GM18499 (cell line): ENCODE data around the gene RAC3.

Source experiments
- ATAC-seq: cut with Tn5 transposase; IDR thresholded peaks from one replicate; pipeline ENCODE4 v1.9.1; 2021; ENCODE audit warnings: moderate number of reproducible peaks; ENCODE audit not compliant: insufficient read depth, unreplicated experiment

Gene RAC3

GRCh38 chr17:81998691-81999438 lies 32.6 kb upstream of the RAC3 start:
- no peak for ATAC-seq

GRCh38 chr17:81999587-81999975 lies 31.9 kb upstream of the RAC3 start:
- no peak for ATAC-seq

DNA sequence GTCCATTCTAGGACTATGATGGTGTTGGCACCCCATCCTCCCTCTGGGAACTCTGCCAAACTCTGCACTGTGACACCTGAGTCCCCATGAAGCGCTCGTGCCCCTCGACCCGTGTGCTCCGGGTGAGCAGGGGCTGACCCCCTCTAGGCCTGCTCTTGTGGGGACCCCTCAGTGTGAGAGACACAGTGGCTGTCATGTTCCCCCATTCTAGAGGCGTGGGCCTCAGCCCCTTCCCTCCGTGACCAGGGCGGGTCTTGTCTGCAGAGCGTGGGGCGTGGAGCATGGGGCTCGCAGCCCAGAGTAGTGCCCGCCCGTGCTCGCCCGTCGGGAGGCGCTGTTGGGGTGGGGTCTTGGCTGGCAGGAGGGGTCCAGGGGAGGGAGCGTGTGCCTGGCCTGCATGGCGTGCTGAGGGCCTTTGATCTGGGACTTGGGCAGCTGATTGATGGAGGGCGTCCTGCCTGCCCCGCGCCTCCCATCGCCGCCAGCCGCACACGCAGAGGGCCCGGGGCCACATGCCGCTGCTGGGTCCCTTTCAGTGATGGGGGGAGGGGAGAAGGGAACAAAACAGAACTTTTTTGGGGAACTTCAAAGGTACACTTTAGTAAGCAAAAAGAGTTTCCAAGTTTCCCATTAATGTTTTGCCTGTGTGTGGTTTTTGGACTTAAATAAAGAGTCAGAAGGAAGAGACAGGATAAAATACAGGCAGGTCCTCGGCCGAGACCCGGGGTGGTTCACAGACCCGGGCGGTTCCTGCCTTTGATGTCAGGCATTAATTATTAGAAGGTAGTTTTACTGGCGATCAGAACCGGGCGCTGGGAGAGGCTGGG lies 31.3 kb upstream of the RAC3 start:
- ATAC-seq, result no peak

GRCh38 chr17:82000803-82001570 lies 30.5 kb upstream of the RAC3 start:
- no peak for ATAC-seq

DNA sequence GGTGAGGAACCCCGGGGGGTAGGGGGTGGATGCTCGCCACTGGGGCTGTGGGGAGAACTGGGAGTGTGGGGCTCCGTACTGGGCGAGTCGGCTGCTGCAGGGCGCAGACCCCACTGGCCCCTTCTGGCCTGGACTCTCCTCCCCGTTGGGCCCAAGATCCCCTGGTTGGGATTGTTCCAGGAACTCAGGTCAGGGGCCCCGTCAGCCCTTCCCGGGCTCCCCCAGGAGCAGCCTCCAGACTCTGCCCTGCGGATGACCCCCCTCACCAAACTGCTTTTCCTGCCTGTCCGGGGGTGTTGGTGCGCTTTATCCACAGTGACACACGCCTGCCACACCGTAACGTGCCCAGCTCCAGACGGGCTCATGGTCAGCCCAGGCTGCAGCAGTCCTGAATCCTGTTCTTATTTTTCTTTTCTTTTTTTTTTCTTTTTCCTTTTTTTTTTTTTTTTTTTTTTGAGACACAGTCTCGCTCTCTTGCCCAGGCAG lies 29.9 kb upstream of the RAC3 start:
- no peak for ATAC-seq

DNA sequence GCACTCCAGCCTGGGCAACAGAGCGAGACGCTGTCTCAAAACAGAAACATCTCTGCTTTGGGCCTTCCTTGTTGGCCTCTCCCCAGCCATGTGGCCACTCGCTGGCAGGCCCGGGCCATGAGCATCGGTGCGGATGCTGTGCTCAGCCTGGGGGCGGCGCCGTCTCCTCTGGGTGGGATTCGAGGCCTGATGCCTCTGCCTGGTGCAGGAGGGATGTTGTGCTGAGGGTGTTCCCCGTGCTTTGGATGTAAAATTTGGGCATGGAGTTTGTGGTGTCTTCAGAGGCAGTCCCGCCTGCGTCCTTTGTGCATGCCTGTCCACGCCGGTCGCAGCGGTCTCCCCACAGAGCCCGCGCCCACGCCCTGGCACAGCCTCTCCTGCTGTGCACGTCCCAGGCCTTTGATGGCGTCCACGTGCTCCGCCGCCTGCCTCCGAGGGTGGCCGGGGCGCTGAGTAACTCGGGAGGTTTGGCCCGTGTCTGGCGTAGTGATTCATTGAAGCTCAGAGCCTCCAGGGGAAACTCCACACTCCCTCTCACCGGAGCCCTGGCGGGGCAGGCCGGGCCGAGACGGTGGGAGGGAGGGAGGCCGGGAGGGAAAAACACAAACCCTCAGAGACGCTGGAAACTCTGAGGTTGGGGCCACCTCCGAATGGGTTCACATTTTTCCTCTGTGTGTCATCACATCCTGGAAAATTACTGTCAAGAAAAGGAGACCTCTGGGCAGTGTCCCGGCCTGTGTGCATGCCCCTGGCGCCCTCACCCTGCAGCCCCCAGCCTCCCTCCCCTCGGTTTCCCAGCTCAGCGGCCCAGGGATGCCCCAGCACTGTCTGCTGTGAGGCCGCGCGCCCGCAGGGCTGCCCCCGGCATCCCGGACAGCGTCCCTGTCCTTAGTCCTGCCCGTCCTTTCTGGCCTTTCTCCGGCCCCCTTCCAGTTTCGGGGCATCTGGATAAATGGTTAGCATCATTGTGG lies 27.8 kb upstream of the RAC3 start:
- no peak for ATAC-seq

GRCh38 chr17:82004517-82005455 lies 26.7 kb upstream of the RAC3 start:
- no peak for ATAC-seq

- no peak for ATAC-seq
These were observed 25.7 kb upstream of the RAC3 start for GRCh38 chr17:82005701-82006348.

GRCh38 chr17:82006468-82007227 lies 24.8 kb upstream of the RAC3 start:
- no peak for ATAC-seq

DNA sequence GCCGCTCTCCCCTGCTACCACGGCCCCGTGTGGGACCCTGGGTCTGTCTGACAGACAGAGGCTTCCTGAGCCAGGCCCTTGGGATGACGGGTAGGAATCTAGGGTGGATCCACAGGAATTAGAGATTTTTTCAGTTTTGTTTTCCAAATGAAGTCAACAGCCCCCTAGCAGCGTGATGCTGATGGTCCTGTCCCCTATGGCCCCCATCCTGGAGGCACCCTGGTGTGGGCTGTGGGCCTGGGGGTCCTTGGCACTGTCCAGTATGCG lies 24.3 kb upstream of the RAC3 start:
- no peak for ATAC-seq

DNA sequence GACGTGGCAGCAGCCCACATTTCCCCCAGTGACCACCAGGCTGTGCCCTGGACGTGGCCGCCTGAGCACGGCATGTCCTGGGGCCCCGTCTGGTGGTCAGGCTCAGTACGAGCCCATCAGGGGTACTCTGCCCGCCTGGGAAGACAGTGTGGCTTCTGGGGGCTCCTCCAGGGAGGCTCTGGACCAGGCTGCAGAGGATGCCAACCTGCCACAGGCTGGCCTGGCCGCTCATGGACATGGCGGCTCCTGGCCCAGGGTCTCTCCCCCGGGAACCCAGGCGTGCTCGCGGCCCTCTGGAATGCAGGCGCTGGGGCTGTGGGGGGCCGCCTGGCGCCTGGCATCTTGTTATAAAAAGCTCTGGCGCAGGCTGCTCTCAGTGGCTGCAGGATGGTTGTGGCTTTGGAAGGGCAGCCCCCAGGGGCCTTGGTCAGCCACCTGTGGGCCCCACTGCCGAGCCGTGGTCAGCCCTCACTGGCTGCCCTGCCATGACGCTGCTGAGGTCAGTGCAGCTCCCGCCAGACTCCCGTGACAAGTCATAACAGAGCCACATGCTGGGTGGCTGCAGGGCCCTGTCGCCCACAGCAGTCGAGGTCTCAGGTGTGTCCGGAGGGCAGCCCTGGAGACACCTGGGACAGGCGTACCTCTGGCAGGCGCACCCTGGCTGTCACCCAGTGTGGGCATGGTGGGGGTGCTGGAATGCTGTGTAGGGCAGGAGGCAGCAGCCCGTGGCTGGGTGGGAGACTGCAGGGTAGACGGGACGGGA lies 23.8 kb upstream of the RAC3 start:
- no peak for ATAC-seq

DNA sequence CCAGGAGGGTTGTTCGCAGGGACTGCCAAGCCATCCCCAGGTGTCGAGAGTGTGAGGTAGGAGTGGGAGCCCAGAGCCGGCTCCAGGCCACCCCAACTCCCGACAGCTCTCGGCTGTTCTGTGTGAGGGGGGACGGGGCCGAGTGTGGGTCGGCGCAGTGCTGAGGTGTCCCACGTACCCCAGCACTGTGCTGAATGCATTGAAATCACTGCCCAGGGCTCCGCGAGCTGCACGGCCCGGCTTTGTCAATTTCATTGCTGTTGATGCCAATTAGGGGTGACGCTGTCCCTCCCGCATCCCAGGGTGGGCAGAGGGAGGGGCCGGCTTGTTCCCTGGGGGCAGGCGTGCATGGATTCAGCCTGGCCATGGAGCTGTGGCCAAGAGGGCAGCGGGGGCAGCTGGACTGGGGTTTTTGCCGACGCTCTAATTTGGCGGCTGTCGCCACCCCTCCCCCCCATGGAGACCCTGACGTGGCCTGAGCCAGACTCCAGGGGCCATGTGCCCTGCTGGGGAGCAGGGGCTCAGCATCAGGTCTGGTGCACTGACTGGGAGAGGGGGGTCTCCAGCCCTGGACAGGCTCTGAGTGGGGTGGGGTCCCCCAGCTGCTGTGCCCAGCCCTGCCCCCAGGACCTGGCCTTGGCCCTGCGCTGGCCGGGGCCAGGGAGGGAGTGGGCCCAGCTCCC lies 23.1 kb upstream of the RAC3 start:
- no peak for ATAC-seq

DNA sequence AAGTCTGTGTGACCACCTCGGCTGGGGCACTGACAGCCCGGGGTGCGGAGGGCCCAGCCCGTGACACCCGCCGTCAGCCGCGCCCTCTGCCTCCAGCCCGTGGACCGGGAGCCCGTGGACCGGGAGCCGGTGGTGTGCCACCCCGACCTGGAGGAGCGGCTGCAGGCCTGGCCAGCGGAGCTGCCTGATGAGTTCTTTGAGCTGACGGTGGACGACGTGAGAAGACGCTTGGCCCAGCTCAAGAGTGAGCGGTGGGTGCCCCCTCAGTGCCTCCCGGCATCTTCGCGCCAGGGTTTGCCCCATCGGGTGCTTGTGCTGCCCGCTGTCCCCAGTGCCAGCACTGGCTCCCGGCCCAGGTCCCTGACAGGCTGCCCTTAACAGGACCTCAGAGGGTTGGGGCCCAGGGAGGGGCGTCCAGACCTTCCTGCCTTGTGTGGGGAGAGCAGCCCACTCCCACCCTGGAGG lies 22.5 kb upstream of the RAC3 start:
- no peak for ATAC-seq

- no peak for ATAC-seq
These were observed 22.1 kb upstream of the RAC3 start for GRCh38 chr17:82009413-82009812.

DNA sequence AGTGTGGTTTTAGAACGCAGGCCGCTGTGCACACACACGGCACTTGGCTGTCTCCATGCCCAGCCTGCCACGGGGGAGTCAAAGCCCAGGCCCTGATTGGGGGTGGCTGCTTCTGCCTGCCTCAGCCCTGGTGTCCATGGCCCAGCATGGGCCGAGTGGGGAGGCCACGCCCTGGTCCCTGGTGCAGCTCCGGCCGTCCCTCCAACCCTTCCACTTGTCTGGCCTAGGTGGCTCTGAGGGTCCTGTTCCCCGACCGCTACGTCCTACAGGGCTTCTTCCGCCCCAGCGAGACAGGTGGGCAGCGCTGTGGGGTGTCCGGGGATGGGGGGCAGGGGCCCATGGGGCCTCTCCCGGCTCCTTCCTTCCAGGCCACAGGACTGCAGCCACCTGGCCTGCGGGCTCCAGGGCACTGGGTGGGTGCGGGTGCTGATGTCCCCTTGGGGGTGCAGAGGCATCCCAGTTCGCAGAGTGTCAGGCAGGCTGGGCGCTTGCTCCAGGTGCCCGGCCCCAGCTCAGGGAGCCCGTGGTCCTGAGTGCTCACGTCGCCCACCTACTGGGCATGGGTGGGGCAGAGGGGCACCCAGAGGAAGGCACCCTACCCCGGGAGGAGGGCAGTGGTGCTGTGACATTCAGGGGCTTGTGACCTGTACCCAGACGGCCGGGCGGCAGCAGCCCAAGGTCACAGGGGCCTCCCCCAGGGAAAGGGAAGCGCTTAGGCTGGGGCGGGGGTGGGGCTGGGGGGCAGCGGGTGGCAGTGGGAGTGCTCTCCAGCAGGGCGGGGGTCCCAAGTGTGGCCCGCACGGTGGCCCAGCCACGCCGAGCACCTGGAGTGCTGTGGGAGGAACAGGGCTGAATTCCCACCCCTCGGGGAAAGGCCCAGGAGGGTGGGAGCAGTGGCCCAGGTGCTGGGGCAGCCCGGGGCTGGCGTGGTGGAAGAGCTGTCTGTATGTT lies 20.6 kb upstream of the RAC3 start:
- ATAC-seq, result no peak
